Esophagus squamous epithelium (tissue), 5 donors: ENCODE data around the gene SERINC5. TPM values are rescaled to one million over a fixed set of nuclear protein-coding genes. Genes with fewer than 3 reads are reported as not detected.
"Not testable (repeated sequence)": the region's sequence is repeated elsewhere in the genome, so short reads cannot be mapped to it uniquely, and the experiment has no call there.

ENCODE experiments used
- DNase-seq: peaks from one replicate; lab custom pipeline; 2025; lab: John Stamatoyannopoulos, UW
- H3K27ac ChIP-seq, 4 donors: fragments of 200-600 bp; sonication (generic); one replicate each; pipeline ENCODE4 v1.5.1; 2016 to 2019; ENCODE audit warnings: mild to moderate bottlenecking in 1 of 4
- H3K27me3 ChIP-seq, 4 donors: fragments of 200-600 bp; sonication (generic); 1 replicate in 3 of 4; 2 replicates in 1 of 4; pipeline versions ENCODE4 v1.5.1 to v1.6.0; 2017 to 2021; ENCODE audit warnings: antibody characterized with exemption in 1 of 4
- H3K36me3 ChIP-seq, 3 donors: fragments of 200-600 bp; sonication (generic); one replicate each; pipeline ENCODE4 v1.5.1; 2016 to 2019
- H3K4me1 ChIP-seq, 3 donors: fragments of 200-600 bp; sonication (generic); one replicate each; pipeline ENCODE4 v1.5.1; 2017 to 2019
- H3K4me3 ChIP-seq, 4 donors: fragments of 200-600 bp; sonication (generic); 1 replicate in 3 of 4; 2 replicates in 1 of 4; pipeline ENCODE4 v1.5.1; 2016 to 2019; ENCODE audit warnings: mild to moderate bottlenecking in 2 of 4, moderate library complexity in 1 of 4
- H3K9me3 ChIP-seq, 3 donors: fragments of 200-600 bp; sonication (generic); one replicate each; pipeline ENCODE4 v1.5.1; 2016 to 2019
- POLR2A ChIP-seq, 4 donors: fragments of 450-650 bp; IDR thresholded peaks; one replicate each; pipeline ENCODE4 v1.6.1; 2017; ENCODE audit warnings: antibody characterized with exemption in 4 of 4, mild to moderate bottlenecking in 4 of 4, moderate library complexity in 3 of 4
- WGBS, 2 donors: methylation state at CpG; one replicate each; pipeline ENCODE4 v1.1.5; 2018; 5-methylcytosine and 5-hydroxymethylcytosine counted together
- intact Hi-C: fragments of 100-400 bp; cut with DNase I; formaldehyde crosslinking; loops from one replicate; pipeline ENCODE4 v1.15.0; 2022
- total RNA-seq, 4 donors: library from RNA; depleted of rRNA; stranded (reverse); fragments of >200 nt; gene quantifications; one replicate each; pipeline ENCODE4 v1.1.0, GENCODE V29; 2016
- TF ChIP-seq, protein P1 (sequence below), 6 experiments: fragments of 450-650 bp in 4 of 6; fragments of 200-600 bp in 2 of 6; sonication (generic) in 2 of 6; IDR thresholded peaks; one replicate each; pipeline ENCODE4 v1.5.1; 2016 to 2019; ENCODE audit warnings: antibody characterized with exemption in 6 of 6, mild to moderate bottlenecking in 4 of 6, moderate library complexity in 4 of 6
- donor health status: DM: yes; HTN: yes; CAD: no.

SERINC5 gene
- total RNA-seq, 4 donors from 2014 or later, result 33.9 to 65.3 (median 44.6) TPM

DNA sequence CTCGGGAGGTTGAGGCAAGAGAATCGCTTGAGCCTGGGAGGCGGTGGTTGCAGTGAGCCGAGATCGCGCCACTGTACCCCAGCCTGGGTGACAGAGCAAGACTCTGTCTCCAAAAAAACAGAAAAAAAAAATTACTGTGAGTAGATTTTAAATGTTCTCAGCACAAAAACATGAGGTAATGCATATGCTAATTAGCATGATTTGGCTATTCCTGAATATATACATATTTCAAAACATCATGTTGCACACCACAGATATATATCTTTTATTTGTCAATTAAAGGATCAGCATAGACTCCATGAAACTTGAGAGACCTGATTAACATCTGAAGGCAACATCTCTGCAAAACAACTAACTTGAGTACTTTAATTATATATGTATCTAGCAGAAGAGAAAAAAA is 117.4 kb downstream of the SERINC5 start:
- 90 to 91% methylated on average over 6 of the region's 6 CpGs for WGBS, 2 donors
- Histone ChIP-seq H3K9me3 (no peaks in the 10 kb centered on the region), H3K27ac (no peak overlapping the region), H3K4me3 (no peak overlapping the region), H3K27me3 (no peaks in the 10 kb centered on the region), H3K36me3 (peaks cover 0 to 34% (median 0%) of the 10 kb centered on the region in 3 donors), H3K4me1 (peaks cover 0 to 22% (median 0%) of the 10 kb centered on the region in 3 donors)
- TF ChIP-seq POLR2A (IDR thresholded peaks at IDR 0.05), result no peak
- TF ChIP-seq, protein P1, sequence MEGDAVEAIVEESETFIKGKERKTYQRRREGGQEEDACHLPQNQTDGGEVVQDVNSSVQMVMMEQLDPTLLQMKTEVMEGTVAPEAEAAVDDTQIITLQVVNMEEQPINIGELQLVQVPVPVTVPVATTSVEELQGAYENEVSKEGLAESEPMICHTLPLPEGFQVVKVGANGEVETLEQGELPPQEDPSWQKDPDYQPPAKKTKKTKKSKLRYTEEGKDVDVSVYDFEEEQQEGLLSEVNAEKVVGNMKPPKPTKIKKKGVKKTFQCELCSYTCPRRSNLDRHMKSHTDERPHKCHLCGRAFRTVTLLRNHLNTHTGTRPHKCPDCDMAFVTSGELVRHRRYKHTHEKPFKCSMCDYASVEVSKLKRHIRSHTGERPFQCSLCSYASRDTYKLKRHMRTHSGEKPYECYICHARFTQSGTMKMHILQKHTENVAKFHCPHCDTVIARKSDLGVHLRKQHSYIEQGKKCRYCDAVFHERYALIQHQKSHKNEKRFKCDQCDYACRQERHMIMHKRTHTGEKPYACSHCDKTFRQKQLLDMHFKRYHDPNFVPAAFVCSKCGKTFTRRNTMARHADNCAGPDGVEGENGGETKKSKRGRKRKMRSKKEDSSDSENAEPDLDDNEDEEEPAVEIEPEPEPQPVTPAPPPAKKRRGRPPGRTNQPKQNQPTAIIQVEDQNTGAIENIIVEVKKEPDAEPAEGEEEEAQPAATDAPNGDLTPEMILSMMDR (IDR thresholded peaks at IDR 0.05), result no peak
- intact Hi-C loops, result no loop called here
- no peak for DNase-seq

DNA sequence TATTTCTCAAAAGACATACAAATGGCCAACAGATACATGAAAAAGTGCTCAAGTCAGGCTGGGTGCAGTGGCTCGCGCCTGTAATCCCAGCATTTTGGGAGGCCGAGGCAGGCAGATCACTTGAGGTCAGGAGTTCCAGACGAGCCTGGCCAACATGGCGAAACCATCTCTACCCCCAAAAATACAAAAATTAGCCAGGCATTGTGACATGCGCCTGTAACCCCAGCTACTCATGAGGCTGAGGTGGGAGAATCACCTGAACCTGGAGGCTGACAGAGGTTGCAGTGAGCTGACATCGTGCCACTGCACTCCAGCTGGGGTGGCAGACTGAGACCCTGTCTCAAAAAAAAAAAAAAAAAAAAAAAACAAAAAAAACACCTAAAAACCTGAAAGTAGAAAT is 119.0 kb downstream of the SERINC5 start:
- Histone ChIP-seq H3K27ac (peak overlapping the region in 2 of 4 donors; percentile 44 to 66), H3K4me1 (peaks cover 0 to 15% (median 0%) of the 10 kb centered on the region in 3 donors), H3K36me3 (peaks cover 0 to 17% (median 0%) of the 10 kb centered on the region in 3 donors)
- DNase-seq, H3K9me3 ChIP-seq, intact Hi-C loops, H3K4me3 ChIP-seq, H3K27me3 ChIP-seq: not testable (repeated sequence)
- 76 to 95% methylated on average over 6 of the region's 7 CpGs for WGBS, 2 donors

DNA sequence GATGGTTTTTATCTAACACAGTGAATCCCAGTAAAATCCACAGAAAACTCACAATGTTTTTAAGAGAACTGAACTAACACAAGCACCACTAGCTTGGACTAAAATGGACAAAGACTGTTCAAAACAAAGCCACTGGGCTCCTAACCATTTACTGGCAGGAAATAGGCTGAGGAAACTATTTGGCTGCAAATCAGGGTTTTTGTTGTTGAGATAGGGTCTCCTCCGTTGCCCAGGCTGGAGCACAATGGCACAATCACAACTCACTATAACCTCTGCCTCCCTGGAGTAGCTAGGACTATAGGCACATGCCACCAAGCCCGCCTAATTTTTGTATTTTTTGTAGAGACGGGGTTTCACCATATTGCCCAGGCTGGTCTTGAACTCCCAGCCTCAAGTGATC is 121.0 kb downstream of the SERINC5 start:
- intact Hi-C loops, result no loop called here
- no peak for DNase-seq
- Histone ChIP-seq H3K4me1 (no peaks in the 10 kb centered on the region), H3K36me3 (peaks cover 0 to 10% (median 0%) of the 10 kb centered on the region in 3 donors), H3K4me3 (no peak overlapping the region), H3K9me3 (no peaks in the 10 kb centered on the region), H3K27me3 (no peaks in the 10 kb centered on the region), H3K27ac (peak overlapping the region in 2 of 4 donors; percentile 30 to 66)
- TF ChIP-seq, protein P1 (IDR thresholded peaks at IDR 0.05), result no peak
- TF ChIP-seq POLR2A (IDR thresholded peaks at IDR 0.05), result no peak
- 82 to 86% methylated on average over 3 of the region's 3 CpGs for WGBS, 2 donors

DNA sequence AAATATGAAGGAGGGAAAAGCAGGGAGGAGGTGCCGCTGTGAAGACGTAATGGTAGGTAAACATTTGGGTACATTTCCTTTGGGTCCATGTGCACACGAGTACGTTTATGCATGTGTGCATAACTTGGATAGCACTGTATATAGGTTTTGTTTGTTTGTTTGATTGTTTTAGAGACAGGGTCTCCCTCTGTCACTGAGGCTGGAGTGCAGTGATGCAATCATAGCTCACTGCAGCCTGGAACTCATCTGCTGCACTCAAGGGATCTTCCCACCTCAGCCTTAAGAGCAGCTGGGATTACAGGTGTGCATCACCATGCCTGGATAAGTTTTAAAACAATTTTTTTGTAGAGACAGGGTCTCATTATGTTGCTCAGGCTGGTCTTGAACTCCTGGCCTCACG is 126.7 kb downstream of the SERINC5 start:
- peaks cover 0 to 5% (median 0%) of the 10 kb centered on the region in 3 donors for H3K4me1 ChIP-seq
- H3K4me3 ChIP-seq, result no peak overlapping the region
- no peak overlapping the region for H3K27ac ChIP-seq
- 79 to 94% methylated on average over 5 of the region's 5 CpGs for WGBS, 2 donors
- no peaks in the 10 kb centered on the region for H3K27me3 ChIP-seq
- no peaks in the 10 kb centered on the region for H3K9me3 ChIP-seq
- no peak for DNase-seq
- H3K36me3 ChIP-seq, result no peaks in the 10 kb centered on the region
- TF ChIP-seq, protein P1 (IDR thresholded peaks at IDR 0.05), result no peak
- TF ChIP-seq POLR2A (IDR thresholded peaks at IDR 0.05), result no peak
- intact Hi-C loops, result no loop called here

DNA sequence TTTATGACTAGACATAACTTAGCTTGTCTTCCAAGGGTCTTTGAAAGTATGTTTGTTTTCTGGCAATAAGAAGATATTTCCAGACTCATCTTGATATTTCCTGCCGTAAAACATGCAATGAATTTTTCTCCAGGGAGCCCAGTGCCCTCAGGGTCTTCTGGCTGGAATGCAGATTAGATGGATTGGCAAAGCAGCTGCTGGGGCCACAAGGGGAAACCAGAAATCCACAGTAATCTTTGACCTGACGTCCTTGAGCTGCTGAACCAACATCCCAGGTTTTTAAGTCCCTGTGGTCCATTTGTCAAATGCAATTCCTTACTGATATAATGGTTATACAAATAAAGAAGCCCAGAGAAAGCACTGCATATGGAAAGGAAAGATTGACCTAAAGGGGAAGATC is 127.7 kb downstream of the SERINC5 start:
- Histone ChIP-seq H3K36me3 (no peaks in the 10 kb centered on the region), H3K27me3 (no peaks in the 10 kb centered on the region), H3K4me3 (no peak overlapping the region), H3K27ac (no peak overlapping the region), H3K4me1 (peaks cover 0 to 5% (median 0%) of the 10 kb centered on the region in 3 donors), H3K9me3 (no peaks in the 10 kb centered on the region)
- TF ChIP-seq POLR2A (IDR thresholded peaks at IDR 0.05), result no peak
- TF ChIP-seq, protein P1 (IDR thresholded peaks at IDR 0.05), result no peak
- intact Hi-C loops, result no loop called here
- WGBS, 2 donors, result 50 to 61% methylated on average over 2 of the region's 2 CpGs
- DNase-seq, result no peak

DNA sequence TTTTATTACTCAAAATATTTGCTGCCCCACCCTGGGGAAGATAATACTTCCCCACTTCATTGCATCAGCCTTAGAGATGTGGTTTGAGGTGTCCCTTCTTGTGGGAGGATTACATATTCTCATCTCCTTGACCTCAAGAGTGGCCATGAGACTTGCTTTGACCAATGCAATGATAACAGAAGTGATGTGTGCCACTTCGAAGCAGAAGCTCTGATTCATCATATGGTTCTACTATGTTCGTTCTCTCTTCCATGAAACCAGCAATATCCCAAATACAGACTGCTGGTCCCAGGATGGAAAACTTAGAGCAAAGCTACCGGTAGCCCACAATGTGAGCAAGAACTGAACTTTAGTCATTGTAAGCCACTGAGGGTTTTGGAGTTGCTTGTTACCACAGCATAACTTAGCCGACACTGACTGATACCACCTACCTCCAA is 128.7 kb downstream of the SERINC5 start:
- 81 to 94% methylated on average over 4 of the region's 4 CpGs for WGBS, 2 donors
- Histone ChIP-seq H3K4me3 (no peak overlapping the region), H3K9me3 (no peaks in the 10 kb centered on the region), H3K36me3 (no peaks in the 10 kb centered on the region), H3K27me3 (no peaks in the 10 kb centered on the region), H3K4me1 (peaks cover 0 to 5% (median 0%) of the 10 kb centered on the region in 3 donors), H3K27ac (no peak overlapping the region)
- no peak for DNase-seq
- intact Hi-C loops, result no loop called here
- TF ChIP-seq POLR2A (IDR thresholded peaks at IDR 0.05), result no peak
- TF ChIP-seq, protein P1 (IDR thresholded peaks at IDR 0.05), result no peak
